Fibroblast of mammary gland (primary cell): Measurements from ENCODE around the gene EIF1AD.

Experiments used
- DNase-seq: peaks from one replicate; pipeline ENCODE4 v3.0.0-alpha.2; 2010; ENCODE audit warnings: low read depth
- H3K4me3 ChIP-seq: 2 replicates; pipeline ENCODE4 v1.5.1; 2011; ENCODE audit warnings: low read depth, mild to moderate bottlenecking, low read length, moderate library complexity; ENCODE audit not compliant: control insufficient read depth
- CTCF ChIP-seq: conservative IDR thresholded peaks from 2 replicates; pipeline ENCODE4 v1.5.1; 2011; ENCODE audit warnings: low read depth, low read length, inconsistent platforms; ENCODE audit not compliant: control insufficient read depth, insufficient read depth

The EIF1AD gene

GRCh38 chr11:65983589-65983987 lies 18.4 kb downstream of the EIF1AD start:
- H3K4me3 ChIP-seq, result no peak overlapping the region
- no peak for DNase-seq

GRCh38 chr11:65982824-65983588 lies 19.0 kb downstream of the EIF1AD start:
- no peak for TF ChIP-seq CTCF
- DNase-seq, result no peak
- H3K4me3 ChIP-seq, result no peak overlapping the region

More at GRCh38 chr11:65983589-65983987, 18.4 kb downstream of the EIF1AD start:
- no peak for TF ChIP-seq CTCF

- H3K4me3 ChIP-seq, result no peak overlapping the region
- TF ChIP-seq CTCF, result no peak
- DNase-seq, result no peak
Measured at GRCh38 chr11:65981972-65982823, 19.8 kb downstream of the EIF1AD start.

GRCh38 chr11:65981101-65981740 lies 20.7 kb downstream of the EIF1AD start:
- H3K4me3 ChIP-seq, result no peak overlapping the region
- no peak for DNase-seq
- no peak for TF ChIP-seq CTCF

GRCh38 chr11:65979261-65979759 lies 22.6 kb downstream of the EIF1AD start:
- no peak for TF ChIP-seq CTCF
- H3K4me3 ChIP-seq, result no peak overlapping the region
- no peak for DNase-seq

- DNase-seq, result no peak
- no peak overlapping the region for H3K4me3 ChIP-seq
Measured at GRCh38 chr11:65978391-65979238, 23.3 kb downstream of the EIF1AD start.

More at GRCh38 chr11:65978391-65979238, 23.3 kb downstream of the EIF1AD start:
- TF ChIP-seq CTCF, result no peak
